ENCODE measurements around the gene KLHL6. TPM values are rescaled to one million over a fixed set of nuclear protein-coding genes. Genes with fewer than 3 reads are reported as not detected.

The KLHL6 gene
- polyA plus RNA-seq, 1 of the 3 experiments (the other 2 are of a cell fraction), result not detected

GRCh38 chr3:183594636-183595035, 39.1 kb upstream of the KLHL6 start:
- no peak overlapping the region for H3K9ac ChIP-seq
- no peak overlapping the region for H3K4me2 ChIP-seq
- H2AFZ ChIP-seq (ENCODE audit: low read depth), result no peak overlapping the region
- H4K20me1 ChIP-seq (ENCODE audit: insufficient read depth), result no peaks in the 10 kb centered on the region
- no peak for DNase-seq
- H3K4me3 ChIP-seq (ENCODE audit: low read depth in 2 of 2, low read length in 1 of 2), result no peak overlapping the region
- no peaks in the 10 kb centered on the region for H3K27me3 ChIP-seq (ENCODE audit: insufficient read depth)
- CTCF ChIA-PET, result no interaction called here
- no peaks in the 10 kb centered on the region for H3K79me2 ChIP-seq (ENCODE audit: insufficient read depth)
- POLR2A ChIA-PET, result no interaction called here
- H3F3A ChIP-seq (replicated peaks; ENCODE audit: insufficient read depth), result no peaks in the 10 kb centered on the region
- WGBS (ENCODE audit: low lambda C conversion rate), result 77% methylated on average over 2 of the region's 2 CpGs
- TF ChIP-seq MEF2A (IDR thresholded peaks at IDR 0.05; ENCODE audit: borderline replicate concordance, low read depth) (no peak), RXRA (IDR thresholded peaks at IDR 0.05; ENCODE audit: borderline replicate concordance, low read depth) (no peak), NFIC (IDR thresholded peaks at IDR 0.05; ENCODE audit: borderline replicate concordance) (no peak), NRF1 (IDR thresholded peaks at IDR 0.05; ENCODE audit: low read depth, low read length) (no peak), SIN3A (IDR thresholded peaks at IDR 0.05; ENCODE audit: borderline replicate concordance, low read depth, low read length) (no peak), EP300 (IDR thresholded peaks at IDR 0.05; ENCODE audit: borderline replicate concordance in 1 of 2, low read depth in 1 of 2, low read length in 1 of 2) (no peak), USF1 (IDR thresholded peaks at IDR 0.05; ENCODE audit: borderline replicate concordance, low read depth) (no peak), MAX (IDR thresholded peaks at IDR 0.05; ENCODE audit: low read depth) (no peak), ZBTB33 (IDR thresholded peaks at IDR 0.05; ENCODE audit: borderline replicate concordance, low read depth) (no peak), RCOR1 (IDR thresholded peaks at IDR 0.05; ENCODE audit: low read length) (no peak), RAD21 (IDR thresholded peaks at IDR 0.05; ENCODE audit: low read length) (no peak), ELF1 (IDR thresholded peaks at IDR 0.05) (no peak), REST (IDR thresholded peaks at IDR 0.05; ENCODE audit: low read depth, low read length) (no peak), PBX3 (IDR thresholded peaks at IDR 0.05) (no peak), GATA2 (CRISPR knock-in tag; IDR thresholded peaks at IDR 0.05) (no peak)
- no peaks in the 10 kb centered on the region for H3K9me2 ChIP-seq
- H3K27ac ChIP-seq (ENCODE audit: low read depth in 2 of 2, low read length in 1 of 2), result no peak overlapping the region
- H3K9me3 ChIP-seq, result peaks cover 5% of the 10 kb centered on the region; the same call in 1 of the 2 replicates
- H3K4me1 ChIP-seq (ENCODE audit: control insufficient read depth in 1 of 2, insufficient read depth in 2 of 2, low read depth in 1 of 2, low read length in 1 of 2), result no peaks in the 10 kb centered on the region; a peak in 1 of 4 replicates
- no peaks in the 10 kb centered on the region for H3K36me3 ChIP-seq (replicated peaks in 1 of 2; ENCODE audit: control insufficient read depth in 1 of 2, insufficient read depth in 2 of 2, low read length in 1 of 2)

Measured in SK-N-SH (cell line).